GM23248 (cell line): Measurements from ENCODE around the gene MPRIP. TPM values are rescaled to one million over a fixed set of nuclear protein-coding genes. Genes with fewer than 3 reads are reported as not detected.

Experiments used
- DNase-seq: peaks from one replicate; pipeline ENCODE4 v3.0.0-alpha.2; 2015
- H2AFZ ChIP-seq: fragments of 200-600 bp; sonication (generic); 2 replicates; pipeline ENCODE4 v1.6.1; 2016; ENCODE audit warnings: antibody characterized with exemption
- H3F3A ChIP-seq: fragments of 200-600 bp; sonication (generic); 2 replicates; pipeline ENCODE4 v1.6.1; 2016; ENCODE audit warnings: mild to moderate bottlenecking, antibody characterized with exemption, mixed run types; ENCODE audit not compliant: insufficient read depth
- H3K27ac ChIP-seq: fragments of 200-600 bp; sonication (generic); 2 replicates; pipeline ENCODE4 v1.5.1; 2016; ENCODE audit warnings: mild to moderate bottlenecking
- H3K27me3 ChIP-seq: fragments of 200-600 bp; sonication (generic); replicated peaks from 2 replicates; pipeline ENCODE4 v1.6.1; 2016; ENCODE audit warnings: mild to moderate bottlenecking; ENCODE audit not compliant: insufficient read depth
- H3K36me3 ChIP-seq: fragments of 200-600 bp; sonication (generic); 2 replicates; pipeline ENCODE4 v1.6.1; 2016; ENCODE audit warnings: low read depth, mild to moderate bottlenecking
- H3K4me1 ChIP-seq: fragments of 200-600 bp; sonication (generic); 2 replicates; pipeline ENCODE4 v1.6.1; 2016; ENCODE audit warnings: mild to moderate bottlenecking; ENCODE audit not compliant: insufficient read depth
- H3K4me2 ChIP-seq: fragments of 200-600 bp; sonication (generic); one replicate; pipeline ENCODE4 v1.6.1; 2016; ENCODE audit warnings: mild to moderate bottlenecking; ENCODE audit not compliant: unreplicated experiment
- H3K4me3 ChIP-seq: fragments of 200-600 bp; sonication (generic); 2 replicates; pipeline ENCODE4 v1.5.1; 2016; ENCODE audit warnings: mild to moderate bottlenecking
- H3K79me2 ChIP-seq: fragments of 200-600 bp; sonication (generic); 2 replicates; pipeline ENCODE4 v1.6.1; 2016; ENCODE audit warnings: mild to moderate bottlenecking; ENCODE audit not compliant: insufficient read depth
- H3K9ac ChIP-seq: fragments of 200-600 bp; sonication (generic); 2 replicates; pipeline ENCODE4 v1.6.1; 2016; ENCODE audit warnings: mild to moderate bottlenecking
- H3K9me2 ChIP-seq: fragments of 200-600 bp; sonication (generic); 2 replicates; pipeline ENCODE4 v1.6.1; 2016; ENCODE audit warnings: mixed run types, mild to moderate bottlenecking, moderate library complexity; ENCODE audit not compliant: insufficient read depth
- H3K9me3 ChIP-seq: fragments of 200-600 bp; sonication (generic); one replicate; pipeline ENCODE4 v1.6.1; 2017; ENCODE audit warnings: low read depth
- H4K20me1 ChIP-seq: fragments of 200-600 bp; sonication (generic); 2 replicates; pipeline ENCODE4 v1.6.0; 2016; ENCODE audit not compliant: insufficient read depth
- EZH2 ChIP-seq: fragments of 200-600 bp; sonication (generic); IDR thresholded peaks from 2 replicates; pipeline ENCODE4 v1.6.1; 2018; ENCODE audit warnings: antibody characterized with exemption, mild to moderate bottlenecking; ENCODE audit not compliant: insufficient read depth, poor library complexity, severe bottlenecking
- EZH2phosphoT487 ChIP-seq: fragments of 200-600 bp; sonication (generic); IDR thresholded peaks from 2 replicates; pipeline ENCODE4 v1.6.1; 2018; ENCODE audit warnings: antibody characterized with exemption, moderate library complexity, mild to moderate bottlenecking, low read depth; ENCODE audit not compliant: insufficient read depth
- WGBS, 2 experiments: methylation state at CpG; one replicate each; pipeline ENCODE4 v1.1.6; 2015 to 2017; ENCODE audit warnings: low lambda C conversion rate in 2 of 2, low coverage in 1 of 2; ENCODE audit errors: missing lambda C conversion rate in 2 of 2; 5-methylcytosine and 5-hydroxymethylcytosine counted together
- in situ Hi-C: fragments of 300-500 bp; cut with MboI; formaldehyde crosslinking; loops from 2 replicates; pipeline ENCODE4 v1.15.0; 2020
- polyA plus RNA-seq: library from polyadenylated mRNA; unstranded; fragments of >200 nt; fragmentation: Nextera tagmentation; extraction: Ambion mirVana; gene quantifications from 2 replicates; pipeline ENCODE4 v1.2.1, GENCODE V29; 2016
- total RNA-seq: library from RNA; depleted of rRNA; stranded (reverse); fragments of >200 nt; shearing (Covaris generic); gene quantifications from 2 replicates; pipeline ENCODE4 v1.2.3, GENCODE V29; 2014

MPRIP gene
- total and polyA plus RNA-seq, 2 experiments from 2014 or later, result 73.5 to 292 TPM

GRCh38 chr17:17206124-17206912, 164.1 kb downstream of the MPRIP start, which contains the start of gene PLD6:
Gene PLD6 (minus strand): TSS chr17:17206333. CDS start chr17:17206286, 47 bp downstream.
- no peaks in the 10 kb centered on the region for H4K20me1 ChIP-seq
- TF ChIP-seq EZH2phosphoT487 (no peak), EZH2 (no peak)
- 2 to 3% methylated on average over 29 to 76 of the region's 78 CpGs for WGBS, 2 experiments

GRCh38 chr17:17206913-17207335, 164.7 kb downstream of the MPRIP start:
- TF ChIP-seq EZH2 (no peak), EZH2phosphoT487 (no peak)

More at GRCh38 chr17:17206124-17206912, 164.1 kb downstream of the MPRIP start, which contains the start of gene PLD6:
- Histone ChIP-seq H3K9ac (peak within 1 kb of the TSS; percentile 84), H3F3A (peaks cover 15% of the 10 kb centered on the region), H3K9me2 (no peaks in the 10 kb centered on the region), H3K4me3 (peak within 1 kb of the TSS; percentile 70), H2AFZ (peak within 1 kb of the TSS; percentile 80), H3K27me3 (no peaks in the 10 kb centered on the region), H3K4me1 (0 out of 2 replicates have a peak, but pooled peaks cover 12% of the 10 kb centered on the region), H3K27ac (peak within 1 kb of the TSS; percentile 44), H3K36me3 (no peaks in the 10 kb centered on the region), H3K9me3 (no peaks in the 10 kb centered on the region), H3K4me2 (peak within 1 kb of the TSS; percentile 88), H3K79me2 (no peaks in the 10 kb centered on the region)
- DNase-seq, result peak; percentile 76
- in situ Hi-C loops, result no loop called here

GRCh38 chr17:17207998-17208397, 165.7 kb downstream of the MPRIP start:
- Histone ChIP-seq H3K4me1 (0 out of 2 replicates have a peak, but pooled peaks cover 12% of the 10 kb centered on the region), H3K27ac (no peak overlapping the region), H3K4me3 (no peak overlapping the region), H3K9me3 (no peaks in the 10 kb centered on the region), H3K9ac (no peak overlapping the region), H3K36me3 (peaks cover 3% of the 10 kb centered on the region), H3F3A (peaks cover 15% of the 10 kb centered on the region), H3K4me2 (no peak overlapping the region), H2AFZ (no peak overlapping the region), H4K20me1 (no peaks in the 10 kb centered on the region), H3K79me2 (no peaks in the 10 kb centered on the region), H3K27me3 (no peaks in the 10 kb centered on the region), H3K9me2 (no peaks in the 10 kb centered on the region)
- TF ChIP-seq EZH2, result no peak
- 76 to 81% methylated on average over 8 of the region's 8 CpGs for WGBS, 2 experiments
- in situ Hi-C loops, result no loop called here
- DNase-seq, result no peak

More at GRCh38 chr17:17206913-17207335, 164.7 kb downstream of the MPRIP start:
- Histone ChIP-seq H3K9me2 (no peaks in the 10 kb centered on the region), H3F3A (peaks cover 15% of the 10 kb centered on the region), H3K27me3 (no peaks in the 10 kb centered on the region), H3K27ac (peak overlapping the region; percentile 44), H3K36me3 (no peaks in the 10 kb centered on the region), H3K9me3 (no peaks in the 10 kb centered on the region), H3K4me1 (0 out of 2 replicates have a peak, but pooled peaks cover 12% of the 10 kb centered on the region), H3K4me3 (peak overlapping the region; percentile 70; the same call in 1 of the 2 replicates), H3K79me2 (no peaks in the 10 kb centered on the region), H3K9ac (peak overlapping the region; percentile 84), H2AFZ (peak overlapping the region; percentile 35), H4K20me1 (no peaks in the 10 kb centered on the region), H3K4me2 (no peak overlapping the region)
- 9 to 11% methylated on average over 15 to 16 of the region's 16 CpGs for WGBS, 2 experiments
- in situ Hi-C loops, result no loop called here
- DNase-seq, result peak; percentile 52

- no peak overlapping the region for H3K9ac ChIP-seq
- H3K27ac ChIP-seq, result no peak overlapping the region
- in situ Hi-C loops, result no loop called here
- no peaks in the 10 kb centered on the region for H3K79me2 ChIP-seq
- no peaks in the 10 kb centered on the region for H3K4me1 ChIP-seq
- H3K4me3 ChIP-seq, result no peak overlapping the region
- H3K36me3 ChIP-seq, result peaks cover 17% of the 10 kb centered on the region
- no peaks in the 10 kb centered on the region for H4K20me1 ChIP-seq
- no peaks in the 10 kb centered on the region for H3K9me3 ChIP-seq
- TF ChIP-seq EZH2, result no peak
- TF ChIP-seq EZH2phosphoT487, result no peak
- no peak overlapping the region for H3K4me2 ChIP-seq
- H3F3A ChIP-seq, result no peaks in the 10 kb centered on the region; the same call in 1 of the 2 replicates
- H2AFZ ChIP-seq, result no peak overlapping the region
- WGBS, 2 experiments, result 63 to 68% methylated on average over 10 of the region's 10 CpGs
- no peaks in the 10 kb centered on the region for H3K27me3 ChIP-seq
- no peak for DNase-seq
- H3K9me2 ChIP-seq, result no peaks in the 10 kb centered on the region
Observed at GRCh38 chr17:17213775-17214174, 171.5 kb downstream of the MPRIP start.
